Measurements from ENCODE around the gene KLRG1. TPM values are rescaled to one million over a fixed set of nuclear protein-coding genes. Genes with fewer than 3 reads are reported as not detected.
A peak's percentile ranks its signal among the peaks of the same experiment; 100 is the strongest.

Gene KLRG1
- total RNA-seq, 1 donor from 2014 or later = 8.0 TPM

GRCh38 chr12:9043766-9044165, 54.4 kb downstream of the KLRG1 start:
- DNase-seq = no peak

DNA sequence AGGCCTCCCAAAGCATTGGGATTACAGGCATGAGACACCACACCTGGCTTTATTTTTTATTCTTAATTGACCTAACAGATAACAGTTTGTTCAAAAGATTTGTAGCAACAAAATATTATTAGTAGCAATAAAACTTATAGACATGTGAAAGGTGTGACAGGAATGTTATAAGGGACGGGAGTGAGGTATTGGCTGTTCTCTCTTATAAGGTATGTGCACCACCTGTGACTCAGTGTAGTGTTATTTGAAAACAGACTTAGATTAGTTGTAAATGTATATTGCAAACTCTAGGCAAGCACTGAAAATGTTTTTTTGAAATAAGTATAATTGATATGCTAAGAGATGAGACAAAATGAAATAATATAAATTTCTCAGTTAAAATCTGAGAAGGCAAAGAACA, 57.8 kb downstream of the KLRG1 start:
- DNase-seq = no peak

DNA sequence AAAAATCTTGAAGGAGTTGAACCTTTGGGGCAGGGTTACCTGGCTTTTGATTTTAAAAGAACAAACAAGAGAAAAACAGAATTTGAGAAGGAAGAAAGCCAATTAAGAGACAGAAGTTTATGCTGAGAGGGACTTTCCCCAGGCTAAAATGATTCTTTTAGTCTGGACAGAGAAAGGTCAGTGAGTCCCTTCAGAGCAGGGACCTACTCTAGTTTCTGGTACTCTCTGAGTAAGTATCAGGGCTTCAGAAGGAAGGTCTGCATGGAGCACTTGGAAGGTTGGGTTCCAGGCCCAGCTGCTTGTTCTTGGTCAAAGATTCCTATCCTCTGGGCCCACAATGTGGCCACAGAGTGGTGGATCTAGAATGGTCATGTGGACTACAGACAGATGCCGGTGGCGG, 59.6 kb downstream of the KLRG1 start:
- DNase-seq = no peak

- DNase-seq = peak; percentile 69
Measured at GRCh38 chr12:9049520-9050133, 60.3 kb downstream of the KLRG1 start.

DNA sequence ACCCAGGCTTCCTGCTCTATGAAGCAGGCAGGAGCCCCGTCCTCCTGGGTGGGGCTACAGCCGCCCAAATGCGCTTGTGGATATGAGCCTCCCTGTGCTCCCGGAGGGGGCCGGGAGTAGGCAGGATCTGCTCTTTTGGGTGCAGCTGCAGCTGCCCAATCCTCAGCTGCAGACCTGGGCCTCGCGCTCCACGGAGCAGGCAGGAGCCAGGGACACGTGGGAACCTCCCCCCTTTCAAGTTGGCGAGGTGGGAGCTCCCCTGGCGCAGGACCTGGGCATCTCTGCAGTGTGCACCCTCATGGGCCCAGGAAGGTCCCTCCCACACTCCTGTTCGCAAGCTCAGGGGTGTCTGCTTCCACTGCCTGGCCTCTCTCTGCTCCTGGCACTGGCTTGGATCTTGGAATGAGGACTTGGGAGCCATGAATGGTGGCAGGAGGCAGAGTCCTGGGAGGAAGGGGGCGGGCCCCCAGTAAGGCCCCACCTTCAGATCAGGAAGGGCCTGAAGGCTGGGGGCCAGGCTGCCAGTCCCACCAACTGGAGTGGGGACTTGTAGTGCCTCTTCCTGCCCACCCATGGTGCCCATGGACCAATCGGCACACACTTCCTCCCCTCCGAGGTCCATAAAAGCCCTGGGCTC, 61.3 kb downstream of the KLRG1 start:
- no peak for DNase-seq

GRCh38 chr12:9051158-9051550, 61.8 kb downstream of the KLRG1 start:
- peak; percentile 42 for DNase-seq

GRCh38 chr12:9052610-9053009, 63.3 kb downstream of the KLRG1 start:
- DNase-seq = no peak

Other genes with a start within 250 kb of the KLRG1 start
- 44.0 TPM for gene A2ML1, start 166.9 kb upstream of the KLRG1 start, total RNA-seq
- gene PHC1, start 75.0 kb upstream of the KLRG1 start, total RNA-seq = 37.2 TPM
- gene M6PR, start 39.9 kb upstream of the KLRG1 start, total RNA-seq = 89.7 TPM
- 296 TPM for gene A2M, start 126.4 kb downstream of the KLRG1 start, total RNA-seq
- gene PZP, start 218.8 kb downstream of the KLRG1 start, total RNA-seq = not detected